NCI-H226 (cell line): ENCODE measurements around the gene ACYP2.

Source experiments
- DNase-seq: peaks from one replicate; pipeline ENCODE4 v3.0.0-alpha.2; 2015

ACYP2 gene

DNA sequence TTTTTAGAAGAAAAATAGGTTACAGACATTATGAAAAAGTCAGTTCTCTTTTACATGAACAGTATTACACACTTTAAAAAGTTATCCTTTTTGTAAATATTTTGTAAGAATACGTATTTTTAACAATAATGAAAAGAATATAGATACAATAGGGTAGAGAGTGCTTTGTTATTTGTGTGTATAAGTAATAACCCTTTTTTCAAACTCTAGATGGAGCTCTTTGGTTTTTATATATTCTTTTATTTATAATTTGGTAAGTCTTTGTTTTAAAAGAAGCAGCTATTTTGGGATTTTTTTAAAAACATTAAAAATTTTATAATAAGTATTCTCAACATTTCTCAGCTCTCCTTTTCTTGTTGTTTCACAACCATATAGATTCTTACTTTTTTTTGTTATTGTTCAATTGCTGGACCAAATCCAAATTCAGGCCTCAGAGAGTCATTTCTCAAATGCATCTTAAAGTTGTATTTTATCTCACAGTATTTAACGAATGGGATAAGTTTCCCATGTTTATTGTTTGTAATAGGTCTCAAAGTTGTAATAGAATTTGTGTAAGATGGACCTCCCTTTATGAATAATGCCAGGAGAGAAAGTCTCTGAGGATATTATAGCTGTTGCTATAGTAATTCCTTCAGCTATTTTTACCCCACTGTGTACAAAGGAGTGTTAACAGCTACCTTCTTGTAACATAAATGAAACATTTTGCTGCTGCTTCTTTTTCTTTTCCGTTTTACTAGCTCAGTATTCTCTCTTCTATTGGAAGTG, 46.4 kb downstream of the ACYP2 start:
- no peak for DNase-seq

DNA sequence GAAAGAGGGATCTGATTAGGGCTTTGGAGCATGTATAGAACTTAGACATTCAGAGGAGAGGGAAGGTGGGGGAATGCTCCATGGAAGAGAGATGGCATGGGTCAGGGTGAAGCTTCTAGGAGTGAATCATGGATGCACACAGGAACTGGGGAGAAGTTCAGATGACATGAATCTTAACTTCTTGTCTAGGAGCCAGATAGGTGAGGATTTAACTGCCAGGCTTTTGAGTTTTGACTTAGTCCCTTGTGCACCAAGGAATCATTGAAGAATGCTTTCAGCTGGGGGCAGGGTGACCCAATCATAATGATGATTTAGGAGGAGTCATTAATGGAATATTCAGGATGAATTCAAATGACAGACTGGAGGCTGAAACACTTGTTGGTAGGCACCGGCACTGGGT, 48.7 kb downstream of the ACYP2 start:
- no peak for DNase-seq

GRCh38 chr2:54166121-54166773, 50.8 kb downstream of the ACYP2 start:
- DNase-seq, result peak; percentile 54

GRCh38 chr2:54176577-54176976, 61.2 kb downstream of the ACYP2 start:
- peak; percentile 33 for DNase-seq

- no peak for DNase-seq
Measured at GRCh38 chr2:54183281-54183680, 67.9 kb downstream of the ACYP2 start.

- DNase-seq, result no peak
Measured at GRCh38 chr2:54183972-54184371, 68.6 kb downstream of the ACYP2 start.

DNA sequence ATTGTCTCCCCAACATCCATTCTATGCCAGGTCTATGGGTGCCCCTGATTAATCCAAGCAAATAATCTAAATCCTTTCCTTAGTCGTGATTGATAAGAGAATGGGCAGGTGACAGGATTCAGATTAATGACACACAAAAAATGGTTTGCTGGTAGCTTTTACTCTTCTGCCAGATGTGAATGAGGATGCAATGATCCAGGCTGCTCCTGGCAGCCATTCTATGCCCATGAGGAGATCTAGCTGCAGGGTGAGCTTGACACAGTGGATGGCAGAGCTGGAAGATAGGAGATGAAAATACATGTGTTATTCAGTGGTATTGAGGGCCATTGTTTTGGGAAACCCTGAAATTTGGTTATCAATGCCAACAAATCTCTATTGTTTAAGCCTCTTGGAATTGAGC, 69.7 kb downstream of the ACYP2 start:
- DNase-seq, result no peak

DNA sequence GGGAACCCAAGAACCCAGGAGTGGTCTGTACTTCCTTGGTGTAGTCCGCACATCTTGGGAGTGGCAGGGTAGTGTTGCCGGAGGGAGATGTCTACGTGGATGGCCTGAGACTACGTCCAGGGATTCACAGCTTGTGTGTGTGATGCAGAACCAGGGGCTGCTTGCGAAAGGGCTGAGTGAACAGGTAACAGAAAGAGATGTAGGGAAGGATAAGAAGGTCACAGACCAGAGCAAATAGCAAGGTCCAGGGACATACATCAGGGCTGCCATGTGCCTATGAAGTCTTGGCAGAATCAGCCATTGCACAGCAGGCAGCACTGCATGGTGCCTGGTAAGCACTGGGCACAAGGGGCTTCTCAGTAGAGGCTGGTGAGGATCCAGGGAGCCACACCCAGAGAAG, 71.9 kb downstream of the ACYP2 start:
- no peak for DNase-seq

GRCh38 chr2:54189539-54189938, 74.1 kb downstream of the ACYP2 start:
- DNase-seq, result no peak

- DNase-seq, result no peak
Measured at GRCh38 chr2:54191361-54192135, 76.1 kb downstream of the ACYP2 start.

- no peak for DNase-seq
Measured at GRCh38 chr2:54194761-54195750, 79.6 kb downstream of the ACYP2 start.

- no peak for DNase-seq
Measured at GRCh38 chr2:54196646-54197045, 81.2 kb downstream of the ACYP2 start.

DNA sequence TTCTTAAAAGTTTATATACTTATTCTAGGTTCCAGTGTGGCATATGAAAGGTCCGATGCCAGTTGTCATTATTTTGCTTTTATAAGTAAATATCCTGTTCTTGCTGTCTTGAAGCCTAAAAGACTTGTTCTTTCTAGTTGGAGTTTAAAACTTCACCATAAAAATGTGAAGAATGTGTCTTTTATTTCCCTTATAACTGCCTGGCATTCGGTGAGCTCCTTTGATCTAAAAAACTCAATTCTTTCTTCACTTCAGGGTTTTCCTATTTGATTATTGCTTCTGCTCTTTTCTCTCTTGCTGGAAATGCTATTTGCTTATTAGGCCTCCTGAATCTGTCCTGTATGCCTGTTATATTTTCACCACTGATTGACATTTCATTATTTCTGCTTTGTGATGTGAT, 89.1 kb downstream of the ACYP2 start:
- DNase-seq, result no peak

- no peak for DNase-seq
Measured at GRCh38 chr2:54206596-54206995, 91.2 kb downstream of the ACYP2 start.

DNA sequence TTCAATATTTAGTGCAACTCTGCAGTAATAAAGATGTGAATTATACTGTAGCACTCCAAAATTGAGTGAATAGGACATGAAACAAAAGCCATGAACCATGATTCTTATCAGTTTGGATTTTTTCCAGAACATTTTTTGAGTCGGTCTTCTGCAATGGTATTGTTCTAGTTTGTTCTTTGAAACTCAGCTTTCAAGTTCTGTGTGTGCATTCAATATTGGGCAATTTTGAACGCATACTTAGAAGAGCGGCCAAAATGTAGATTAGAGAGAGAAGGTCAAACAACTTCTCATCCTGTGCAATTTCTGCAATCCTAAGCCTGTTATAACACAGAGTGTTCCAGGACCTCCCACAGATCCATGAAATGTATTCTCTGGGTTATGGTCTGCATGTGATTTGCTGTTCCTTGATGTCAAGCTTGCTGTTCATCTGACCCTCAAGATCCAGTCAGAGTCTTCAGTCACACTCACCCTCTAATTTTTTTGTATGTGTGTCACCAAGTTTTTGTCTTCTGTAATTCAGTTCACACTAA, 92.3 kb downstream of the ACYP2 start:
- DNase-seq, result peak; percentile 24

- DNase-seq, result no peak
Measured at GRCh38 chr2:54208364-54209240, 93.2 kb downstream of the ACYP2 start.

- no peak for DNase-seq
Measured at GRCh38 chr2:54209379-54209778, 94.0 kb downstream of the ACYP2 start.

GRCh38 chr2:54212456-54212855, 97.0 kb downstream of the ACYP2 start:
- DNase-seq, result peak; percentile 96

GRCh38 chr2:54213082-54213481, 97.7 kb downstream of the ACYP2 start:
- DNase-seq, result no peak

- DNase-seq, result no peak
Measured at GRCh38 chr2:54224997-54225396, 109.6 kb downstream of the ACYP2 start.

- no peak for DNase-seq
Measured at GRCh38 chr2:54226260-54226659, 110.8 kb downstream of the ACYP2 start.
